Measurements from ENCODE around the gene CXCL12.

CXCL12 gene

GRCh38 chr10:44384601-44385025 is 284 bp downstream of the CXCL12 start:
- DNase-seq: no peak

GRCh38 chr10:44383749-44384600 is 922 bp downstream of the CXCL12 start:
- DNase-seq: no peak

DNA sequence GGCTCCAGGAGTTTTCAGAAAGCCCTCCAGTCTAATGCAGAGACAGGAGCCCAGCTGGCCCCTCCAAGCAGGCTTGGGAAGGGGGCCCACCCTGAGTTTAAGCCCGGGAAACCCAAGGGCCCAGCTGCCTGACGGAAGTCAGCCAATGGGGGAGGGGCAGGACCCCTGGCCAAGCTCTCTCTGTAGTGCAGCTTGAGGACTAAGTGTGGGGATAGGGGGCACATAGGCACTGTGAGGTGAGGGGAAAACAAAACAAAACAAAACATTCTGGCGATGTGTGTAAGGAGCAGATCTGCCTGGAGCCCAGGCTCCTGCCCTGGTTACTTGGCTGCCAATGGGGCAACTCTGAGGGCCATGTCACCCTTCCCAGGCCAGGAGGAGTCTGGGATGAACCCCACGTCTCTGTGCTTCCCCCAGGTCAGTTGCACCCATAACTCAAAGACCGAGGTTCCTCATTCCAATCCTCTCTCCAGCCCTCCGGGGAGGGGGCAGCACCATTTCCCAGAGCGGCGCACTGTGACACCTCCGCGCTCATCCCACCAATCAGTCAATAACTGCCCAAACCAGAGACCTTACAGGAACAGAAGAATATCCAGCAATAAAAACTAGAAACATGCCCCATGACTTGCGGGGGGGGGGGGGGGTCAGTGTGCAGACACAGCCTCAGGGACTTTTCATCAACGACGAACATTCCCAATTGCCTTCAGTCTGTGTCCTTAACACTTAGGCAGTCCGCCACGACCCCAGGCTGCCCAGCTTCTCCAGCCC is 1.7 kb downstream of the CXCL12 start:
- no peak for DNase-seq

DNA sequence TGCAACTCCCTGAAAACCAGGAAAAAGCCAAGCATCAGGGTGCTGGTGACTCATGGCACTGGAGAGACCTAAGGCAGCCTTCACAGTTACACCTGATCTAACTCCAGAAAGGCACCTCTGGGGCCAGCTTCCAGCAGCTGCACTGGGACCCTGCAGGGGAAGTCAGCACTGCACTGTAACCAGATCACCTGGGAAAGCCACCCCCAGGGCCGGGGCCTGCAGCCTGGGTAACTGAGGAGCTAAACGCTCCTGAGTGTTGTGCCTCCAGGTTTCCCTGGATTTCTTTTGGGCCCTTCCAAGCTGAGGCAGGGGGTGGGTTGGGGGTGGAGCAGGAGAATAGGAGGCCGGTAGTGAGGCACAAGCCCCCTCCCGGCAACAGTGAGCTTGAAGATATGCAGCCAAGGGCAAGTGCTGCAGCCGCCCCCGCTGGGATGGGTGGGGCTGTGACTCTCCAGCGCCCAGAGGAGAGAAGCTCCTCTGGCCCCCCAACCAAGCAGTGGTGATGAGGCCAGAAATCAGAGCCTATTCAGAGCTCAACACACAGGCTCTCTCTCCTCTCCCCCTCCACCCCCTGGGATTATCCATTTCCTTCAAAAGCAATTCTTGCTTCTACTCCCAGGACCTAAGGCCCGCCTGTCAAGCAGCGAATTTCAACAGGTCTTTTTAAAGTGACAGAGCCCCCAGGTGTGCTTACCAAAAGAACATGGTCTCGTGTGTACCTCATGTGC is 2.6 kb downstream of the CXCL12 start:
- DNase-seq: no peak

DNA sequence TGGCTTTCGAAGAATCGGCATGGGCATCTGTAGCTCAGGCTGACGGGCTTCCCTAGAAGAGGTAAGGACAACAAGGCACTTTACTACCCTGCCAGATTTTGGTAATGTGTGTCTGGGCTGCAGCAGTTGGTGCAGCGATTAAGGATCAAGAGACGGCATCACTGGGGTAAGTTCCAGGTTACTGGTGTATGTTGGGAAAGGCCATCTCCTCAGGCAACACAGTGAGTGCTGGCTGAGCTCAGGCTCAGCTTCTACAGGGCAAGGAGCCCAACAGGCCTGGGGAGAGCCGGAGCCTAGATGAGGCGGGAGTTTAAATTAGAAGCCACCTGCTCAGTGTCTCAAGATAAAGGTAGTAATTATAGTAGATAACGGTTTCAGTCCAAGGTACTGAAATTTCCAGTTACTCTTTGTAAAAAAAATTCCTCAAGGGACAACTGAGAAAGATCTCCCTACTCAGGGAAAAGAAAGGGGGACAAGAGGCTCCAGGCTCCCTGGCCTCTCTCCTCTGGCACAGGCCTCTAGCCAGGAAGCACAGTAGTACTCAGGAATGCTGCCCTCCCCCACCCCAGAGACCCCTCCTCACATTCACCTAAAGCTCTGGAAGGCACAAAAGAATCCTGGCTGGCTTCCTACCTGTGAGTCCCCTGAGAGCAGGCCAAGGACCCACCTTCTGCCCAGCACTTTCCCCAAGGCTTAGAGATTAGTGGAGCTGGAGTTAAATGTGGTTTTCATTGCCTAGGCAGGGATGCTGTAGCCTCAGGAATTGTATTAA is 3.9 kb downstream of the CXCL12 start:
- DNase-seq: no peak

DNA sequence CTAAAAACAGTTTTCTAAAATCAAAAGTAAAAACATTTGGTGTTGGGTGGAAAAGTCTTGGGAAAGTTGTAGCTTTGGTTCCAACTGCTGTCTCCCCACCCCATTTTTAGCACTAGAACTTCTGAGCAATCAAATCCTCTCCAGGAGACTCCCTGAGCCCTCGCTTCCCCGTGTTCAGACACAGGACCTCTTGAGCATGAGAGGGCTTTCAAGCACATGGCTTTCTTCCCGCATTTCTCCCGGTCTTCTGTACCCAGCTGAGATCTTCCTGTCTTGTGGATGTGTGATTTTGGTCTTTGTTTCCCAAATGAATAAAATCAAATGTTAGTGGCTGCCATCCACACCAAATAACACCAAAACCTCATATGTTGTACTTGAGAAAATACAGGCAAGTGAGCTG is 5.0 kb downstream of the CXCL12 start:
- no peak for DNase-seq

DNA sequence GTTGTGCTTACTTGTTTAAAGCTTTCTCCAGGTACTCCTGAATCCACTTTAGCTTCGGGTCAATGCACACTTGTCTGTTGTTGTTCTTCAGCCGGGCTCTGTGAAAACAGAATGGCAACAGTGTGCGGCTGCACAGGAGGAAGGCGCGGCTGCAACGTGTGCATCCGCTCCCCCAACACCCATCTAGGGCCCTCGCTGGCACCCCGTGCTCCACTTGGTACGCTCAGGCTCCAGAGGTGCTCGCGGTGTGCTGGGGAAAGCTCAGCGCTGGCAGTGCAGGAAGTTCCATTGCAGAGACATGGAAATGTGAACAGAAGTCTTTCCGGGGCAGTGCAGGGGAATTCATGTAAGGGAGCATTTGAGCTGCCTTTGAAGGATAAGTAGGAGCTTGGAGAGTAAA is 6.3 kb downstream of the CXCL12 start:
- DNase-seq: no peak

GRCh38 chr10:44377651-44378310 is 7.1 kb downstream of the CXCL12 start:
- no peak for DNase-seq

DNA sequence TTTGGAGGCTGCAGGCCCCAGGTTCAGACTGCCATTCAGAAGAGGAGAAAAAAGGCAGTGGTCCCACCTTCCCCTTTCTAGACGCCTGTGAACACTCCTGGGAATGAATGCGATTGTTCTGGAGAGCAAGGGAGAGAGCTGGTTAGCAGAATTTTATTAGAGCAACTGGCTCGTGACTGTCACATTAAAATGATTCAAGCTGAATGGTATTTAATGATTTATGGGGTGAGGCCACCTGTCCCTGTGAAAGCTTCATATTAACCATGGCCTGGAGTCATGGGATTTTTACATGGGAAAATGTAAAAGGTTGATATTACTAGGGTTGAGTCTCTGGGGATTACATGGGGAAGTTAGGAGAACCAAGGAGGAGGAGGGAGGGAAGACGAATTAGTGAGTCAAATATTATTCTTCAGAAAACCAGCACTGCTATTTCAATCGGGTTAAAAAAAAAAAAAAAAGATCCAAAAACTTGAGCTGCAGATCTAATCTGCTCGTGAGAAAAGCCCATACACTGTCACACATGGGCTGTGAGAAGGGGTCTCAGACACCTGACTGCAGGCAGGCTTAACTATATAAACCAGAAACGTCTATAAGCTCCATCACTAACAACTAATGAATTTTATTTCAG is 8.3 kb downstream of the CXCL12 start:
- no peak for DNase-seq

- no peak for DNase-seq
Observed at GRCh38 chr10:44374155-44374554, 10.7 kb downstream of the CXCL12 start.

DNA sequence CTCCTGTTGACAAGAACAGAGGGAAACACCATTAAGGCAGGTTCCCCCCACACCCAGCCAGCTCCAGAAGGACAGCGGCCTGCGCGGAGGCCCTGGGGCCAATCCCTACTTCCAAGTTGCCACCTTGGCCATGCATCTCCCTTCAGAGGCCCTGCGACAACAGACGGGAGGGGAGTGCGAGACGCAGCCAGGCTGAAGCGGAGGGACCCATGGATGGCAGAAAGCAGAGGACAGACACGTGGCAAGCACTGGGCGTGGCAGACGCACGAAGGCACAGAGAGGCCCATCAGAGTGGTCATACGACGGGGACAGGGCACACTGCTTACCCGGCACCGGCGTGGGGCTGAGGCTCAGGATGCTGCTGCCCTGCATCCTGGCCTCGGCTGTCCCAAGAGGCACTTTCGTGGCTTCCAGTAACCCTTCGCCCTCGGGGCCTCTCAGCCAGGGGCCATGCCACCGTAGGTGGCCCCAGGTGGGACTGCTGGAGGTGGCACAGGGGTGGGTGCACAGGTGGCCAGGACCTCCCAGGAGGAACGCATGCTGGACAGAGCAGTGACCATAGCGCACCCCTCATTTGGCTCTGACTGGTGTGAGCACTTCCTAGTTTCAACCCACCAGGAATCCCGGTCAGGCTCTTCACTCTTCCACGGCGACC is 11.4 kb downstream of the CXCL12 start:
- DNase-seq: no peak

- no peak for DNase-seq
Observed at GRCh38 chr10:44372181-44372580, 12.7 kb downstream of the CXCL12 start.

DNA sequence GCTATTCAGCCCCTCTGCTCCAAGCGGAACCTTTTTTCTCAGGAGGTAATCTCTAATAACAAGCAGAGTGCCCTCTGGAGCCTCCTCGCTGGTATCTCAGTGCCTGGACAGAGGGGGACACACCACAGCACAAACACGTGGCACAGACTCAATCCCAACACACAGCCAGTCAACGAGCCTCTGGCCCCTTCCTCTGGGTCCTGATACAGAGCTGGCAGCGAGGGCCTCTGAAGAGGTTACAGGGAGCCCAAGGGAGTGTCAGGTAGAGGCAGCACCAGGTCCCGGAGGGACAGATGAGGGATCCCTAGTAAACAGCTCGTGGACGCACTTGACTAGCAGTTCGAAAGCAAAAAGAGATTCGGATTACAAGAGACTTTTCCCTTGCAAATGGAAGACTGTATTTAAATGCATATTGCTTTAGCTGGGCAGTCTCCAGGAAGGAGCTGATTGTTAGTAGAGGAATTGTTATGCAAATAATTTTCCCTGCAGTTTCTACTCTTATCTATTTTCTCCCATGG is 14.1 kb downstream of the CXCL12 start:
- no peak for DNase-seq

- no peak for DNase-seq
Observed at GRCh38 chr10:44369854-44370253, 15.0 kb downstream of the CXCL12 start.

DNA sequence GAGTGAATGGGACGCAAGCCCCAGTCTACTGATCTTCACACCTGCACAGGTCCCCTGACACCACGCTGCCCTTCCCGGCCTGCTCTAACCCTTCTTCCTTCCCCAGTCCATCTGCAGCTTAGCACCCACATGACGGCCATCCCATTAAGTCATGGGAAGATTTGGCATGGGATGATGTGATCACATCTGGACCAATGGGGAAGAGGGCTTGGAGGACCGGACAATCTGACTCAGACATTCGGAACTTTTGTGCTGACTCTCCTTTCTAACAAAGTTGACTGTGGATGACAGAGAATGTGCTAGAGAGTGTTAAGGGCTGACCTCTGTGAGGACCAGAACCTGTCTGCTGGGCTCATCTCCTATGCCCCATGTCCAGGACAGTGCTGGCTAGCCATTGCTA is 15.6 kb downstream of the CXCL12 start:
- DNase-seq: no peak

GRCh38 chr10:44368637-44369036 is 16.3 kb downstream of the CXCL12 start:
- DNase-seq: no peak

- DNase-seq: no peak
Observed at GRCh38 chr10:44366941-44367630, 17.8 kb downstream of the CXCL12 start.

DNA sequence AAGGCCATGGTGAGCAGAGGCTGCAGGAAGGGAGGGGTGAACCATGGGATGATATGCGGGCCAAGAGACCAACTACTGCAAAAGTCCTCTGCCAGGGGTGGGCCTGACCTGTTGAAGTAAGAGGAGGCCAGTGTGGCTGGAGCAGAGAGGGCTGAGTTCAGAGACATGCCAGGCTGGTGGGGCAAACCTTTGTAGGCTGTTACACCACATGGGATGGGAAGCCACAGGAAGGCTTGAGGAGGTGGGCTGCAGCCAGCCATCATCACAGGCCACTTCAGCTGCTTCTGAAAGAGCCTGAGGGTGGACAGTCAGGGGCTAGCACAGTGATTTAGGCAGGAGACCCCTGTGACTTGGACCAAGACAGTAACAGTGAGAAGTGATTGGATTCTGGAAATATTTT is 20.3 kb downstream of the CXCL12 start:
- no peak for DNase-seq

DNA sequence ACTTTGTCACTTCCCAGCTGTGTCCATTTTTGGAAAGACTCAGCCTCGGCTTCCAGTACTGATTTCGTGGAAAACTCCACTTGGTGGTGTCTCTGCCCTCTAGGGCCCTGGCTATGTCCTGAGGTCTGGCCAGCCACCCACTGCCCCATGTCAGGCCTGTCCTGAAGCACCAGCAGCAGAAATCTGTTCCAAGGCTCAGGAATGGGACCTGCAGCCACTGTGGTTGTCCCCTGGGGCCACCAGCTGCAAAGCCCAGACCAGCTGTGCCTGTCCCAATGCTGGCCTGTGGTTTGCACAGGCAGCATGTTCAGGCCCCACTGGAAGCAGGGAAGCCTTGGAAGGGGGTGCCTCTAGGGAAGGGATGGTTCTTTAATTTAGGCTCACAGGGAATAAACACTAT is 21.2 kb downstream of the CXCL12 start:
- DNase-seq: no peak

All from midbrain (tissue), 1 donor.